ENCODE measurements around the gene ZNF106.

DNA sequence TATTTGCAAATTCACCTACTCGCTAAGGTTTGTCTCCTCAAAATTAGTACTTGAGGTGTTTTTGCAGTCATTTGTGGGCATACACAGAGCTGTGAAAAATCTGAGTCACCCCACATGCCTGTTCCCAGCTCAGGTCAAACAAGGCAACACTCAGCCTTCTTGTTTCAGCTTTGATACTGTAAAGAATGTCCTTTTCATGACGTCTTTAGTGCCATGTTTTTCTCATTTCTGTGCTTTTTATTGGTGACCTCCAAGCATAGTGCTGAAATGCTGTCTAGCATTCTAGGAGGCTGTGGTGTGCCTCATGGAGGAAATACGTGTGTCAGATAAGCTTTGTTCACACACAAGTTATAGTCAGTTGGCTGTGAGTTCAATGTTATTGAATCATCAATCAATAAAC lies 122.8 kb downstream of the ZNF106 start:
- no peak for TF ChIP-seq CTCF (IDR thresholded peaks at IDR 0.05; ENCODE audit: insufficient read depth, low read length, poor library complexity, severe bottlenecking)
- TF ChIP-seq EZH2phosphoT487 (conservative IDR thresholded peaks at IDR 0.05; ENCODE audit: low read length), result no peak

All from SU-DHL-6 (cell line).